WTC11 (cell line): ENCODE measurements around the gene RBCK1. TPM values are rescaled to one million over a fixed set of nuclear protein-coding genes. Genes with fewer than 3 reads are reported as not detected.

Source experiments
- ATAC-seq: fragments of 200-7000 bp; cut with Tn5 transposase; 2 replicates; pipeline ENCODE4 v1.10.0; 2021; ENCODE audit warnings: mild to moderate bottlenecking, moderate library complexity
- CTCF ChIA-PET: fragments of 300-600 bp; sonication (Branson Sonifier 250); formaldehyde crosslinking; loops from one replicate; lab custom pipeline; 2021; ENCODE audit warnings: antibody characterized with exemption; lab: Charles Lee
- POLR2A ChIA-PET: fragments of 350-600 bp; sonication (Branson Sonifier 250); formaldehyde crosslinking; loops from one replicate; lab custom pipeline; 2021; ENCODE audit warnings: antibody characterized with exemption; lab: Charles Lee
- DNase-seq: peaks from one replicate; pipeline ENCODE4 v3.0.0; 2021; ENCODE audit warnings: low spot score
- H3K27ac Mint-ChIP-seq: 2 replicates; pipeline ENCODE4 v1.8.0; 2021; ENCODE audit warnings: mixed read lengths
- H3K27me3 Mint-ChIP-seq: 2 replicates; pipeline ENCODE4 v1.8.0; 2021; ENCODE audit warnings: low read depth, mild to moderate bottlenecking, moderate library complexity, mixed read lengths
- H3K36me3 Mint-ChIP-seq: 2 replicates; pipeline ENCODE4 v1.8.0; 2021; ENCODE audit warnings: mixed read lengths
- H3K4me1 Mint-ChIP-seq: 2 replicates; pipeline ENCODE4 v1.8.0; 2022; ENCODE audit warnings: mixed read lengths
- H3K4me3 Mint-ChIP-seq: 2 replicates; pipeline ENCODE4 v1.8.0; 2021; ENCODE audit warnings: mild to moderate bottlenecking, moderate library complexity, mixed read lengths
- H3K9me3 Mint-ChIP-seq: 2 replicates; pipeline ENCODE4 v1.8.0; 2021; ENCODE audit warnings: mixed read lengths
- ATF1 ChIP-seq: sonication (generic); formaldehyde crosslinking; IDR thresholded peaks from 2 replicates; pipeline ENCODE4 v1.8.1; 2023; ENCODE audit warnings: mild to moderate bottlenecking, moderate library complexity, missing genetic modification reagents
- CREB1 ChIP-seq: sonication (generic); formaldehyde crosslinking; IDR thresholded peaks from 2 replicates; pipeline ENCODE4 v1.8.0; 2023; ENCODE audit warnings: mild to moderate bottlenecking, missing genetic modification reagents
- EMX1 ChIP-seq: fragments of 250-450 bp; sonication (Bioruptor Pico); IDR thresholded peaks from 2 replicates; pipeline ENCODE4 v1.8.0; 2021; ENCODE audit warnings: mild to moderate bottlenecking
- FOXP1 ChIP-seq: sonication (generic); formaldehyde crosslinking; IDR thresholded peaks from 2 replicates; pipeline ENCODE4 v1.8.0; 2022; ENCODE audit warnings: missing genetic modification reagents, mild to moderate bottlenecking, moderate library complexity, borderline replicate concordance
- JUN ChIP-seq: sonication (generic); formaldehyde crosslinking; IDR thresholded peaks from 2 replicates; pipeline ENCODE4 v1.8.0; 2023; ENCODE audit warnings: mild to moderate bottlenecking, missing genetic modification reagents
- OVOL2 ChIP-seq: fragments of 250-450 bp; sonication (Bioruptor Pico); IDR thresholded peaks from 2 replicates; pipeline ENCODE4 v1.9.0; 2021; ENCODE audit warnings: mild to moderate bottlenecking, borderline replicate concordance
- PRRX2 ChIP-seq: fragments of 250-450 bp; sonication (Bioruptor Pico); IDR thresholded peaks from 2 replicates; pipeline ENCODE4 v1.8.0; 2021; ENCODE audit warnings: mild to moderate bottlenecking
- TEAD4 ChIP-seq: sonication (generic); formaldehyde crosslinking; IDR thresholded peaks from 2 replicates; pipeline ENCODE4 v1.8.0; 2022; ENCODE audit warnings: mild to moderate bottlenecking, missing genetic modification reagents
- ZNF219 ChIP-seq: sonication (generic); formaldehyde crosslinking; IDR thresholded peaks from 2 replicates; pipeline ENCODE4 v1.8.0; 2023; ENCODE audit warnings: missing genetic modification reagents, mild to moderate bottlenecking, borderline replicate concordance
- ZNF317 ChIP-seq: sonication (generic); formaldehyde crosslinking; IDR thresholded peaks from 2 replicates; pipeline ENCODE4 v1.8.1; 2023; ENCODE audit warnings: low read depth, mild to moderate bottlenecking, moderate library complexity, missing genetic modification reagents, borderline replicate concordance
- ZNF671 ChIP-seq: fragments of 250-450 bp; sonication (Bioruptor Pico); IDR thresholded peaks from 2 replicates; pipeline ENCODE4 v1.8.0; 2021; ENCODE audit warnings: mild to moderate bottlenecking
- total RNA-seq: library from RNA; stranded (reverse); gene quantifications from 3 replicates; pipeline ENCODE4 v1.2.3, GENCODE V29; 2021
- TF ChIP-seq, protein P1 (sequence below): sonication (generic); formaldehyde crosslinking; IDR thresholded peaks from 2 replicates; pipeline ENCODE4 v1.8.1; 2022; ENCODE audit warnings: mild to moderate bottlenecking, missing genetic modification reagents, moderate library complexity, borderline replicate concordance
- TF ChIP-seq, protein P2 (sequence below): sonication (generic); formaldehyde crosslinking; IDR thresholded peaks from 2 replicates; pipeline ENCODE4 v1.8.0; 2023; ENCODE audit warnings: missing genetic modification reagents, mild to moderate bottlenecking, borderline replicate concordance
- TF ChIP-seq, protein P3 (sequence below): sonication (generic); formaldehyde crosslinking; IDR thresholded peaks from 2 replicates; pipeline ENCODE4 v1.8.1; 2023; ENCODE audit warnings: mild to moderate bottlenecking, missing genetic modification reagents, moderate library complexity
- TF ChIP-seq, protein P4 (sequence below): sonication (generic); formaldehyde crosslinking; IDR thresholded peaks from 2 replicates; pipeline ENCODE4 v1.8.1; 2022; ENCODE audit warnings: low read depth, missing genetic modification reagents, borderline replicate concordance
- TF ChIP-seq, protein P5 (sequence below): sonication (generic); formaldehyde crosslinking; IDR thresholded peaks from 2 replicates; pipeline ENCODE4 v1.8.0; 2023; ENCODE audit warnings: mild to moderate bottlenecking, missing genetic modification reagents
- TF ChIP-seq, protein P6 (sequence below): fragments of 250-450 bp; sonication (Bioruptor Pico); IDR thresholded peaks from 2 replicates; pipeline ENCODE4 v1.9.0; 2021; ENCODE audit warnings: mild to moderate bottlenecking

The RBCK1 gene
- total RNA-seq, 1 experiment from 2014 or later = 75.2 TPM

DNA sequence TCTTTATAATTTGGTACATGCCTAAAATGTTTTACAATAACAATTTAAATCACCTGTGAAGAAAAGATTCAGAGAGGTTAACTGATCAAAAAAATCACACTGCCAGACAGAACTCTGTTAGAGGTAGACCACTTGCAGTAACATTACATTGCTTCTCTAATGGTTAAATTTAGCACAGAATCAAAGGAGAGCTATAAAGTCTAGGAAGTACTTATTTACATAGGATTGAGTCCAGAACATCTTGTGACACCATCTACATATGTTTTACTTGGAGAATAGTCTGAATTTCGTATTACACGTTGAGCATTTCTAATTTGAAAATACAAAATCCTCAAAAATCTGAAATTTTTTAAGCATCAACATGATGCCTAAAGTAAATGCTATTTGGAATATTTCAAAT lies 71.4 kb downstream of the RBCK1 start:
- H3K27ac Mint-ChIP-seq = no peak overlapping the region
- TF ChIP-seq ZNF219 (CRISPR knock-in tag) (no peak), TEAD4 (CRISPR knock-in tag) (no peak), JUN (no peak), FOXP1 (no peak), ZNF317 (CRISPR knock-in tag) (no peak), CREB1 (CRISPR knock-in tag) (no peak), PRRX2 (CRISPR knock-in tag) (no peak)
- TF ChIP-seq, protein P1, sequence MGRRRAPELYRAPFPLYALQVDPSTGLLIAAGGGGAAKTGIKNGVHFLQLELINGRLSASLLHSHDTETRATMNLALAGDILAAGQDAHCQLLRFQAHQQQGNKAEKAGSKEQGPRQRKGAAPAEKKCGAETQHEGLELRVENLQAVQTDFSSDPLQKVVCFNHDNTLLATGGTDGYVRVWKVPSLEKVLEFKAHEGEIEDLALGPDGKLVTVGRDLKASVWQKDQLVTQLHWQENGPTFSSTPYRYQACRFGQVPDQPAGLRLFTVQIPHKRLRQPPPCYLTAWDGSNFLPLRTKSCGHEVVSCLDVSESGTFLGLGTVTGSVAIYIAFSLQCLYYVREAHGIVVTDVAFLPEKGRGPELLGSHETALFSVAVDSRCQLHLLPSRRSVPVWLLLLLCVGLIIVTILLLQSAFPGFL (CRISPR knock-in tag) = no peak
- TF ChIP-seq, protein P2, sequence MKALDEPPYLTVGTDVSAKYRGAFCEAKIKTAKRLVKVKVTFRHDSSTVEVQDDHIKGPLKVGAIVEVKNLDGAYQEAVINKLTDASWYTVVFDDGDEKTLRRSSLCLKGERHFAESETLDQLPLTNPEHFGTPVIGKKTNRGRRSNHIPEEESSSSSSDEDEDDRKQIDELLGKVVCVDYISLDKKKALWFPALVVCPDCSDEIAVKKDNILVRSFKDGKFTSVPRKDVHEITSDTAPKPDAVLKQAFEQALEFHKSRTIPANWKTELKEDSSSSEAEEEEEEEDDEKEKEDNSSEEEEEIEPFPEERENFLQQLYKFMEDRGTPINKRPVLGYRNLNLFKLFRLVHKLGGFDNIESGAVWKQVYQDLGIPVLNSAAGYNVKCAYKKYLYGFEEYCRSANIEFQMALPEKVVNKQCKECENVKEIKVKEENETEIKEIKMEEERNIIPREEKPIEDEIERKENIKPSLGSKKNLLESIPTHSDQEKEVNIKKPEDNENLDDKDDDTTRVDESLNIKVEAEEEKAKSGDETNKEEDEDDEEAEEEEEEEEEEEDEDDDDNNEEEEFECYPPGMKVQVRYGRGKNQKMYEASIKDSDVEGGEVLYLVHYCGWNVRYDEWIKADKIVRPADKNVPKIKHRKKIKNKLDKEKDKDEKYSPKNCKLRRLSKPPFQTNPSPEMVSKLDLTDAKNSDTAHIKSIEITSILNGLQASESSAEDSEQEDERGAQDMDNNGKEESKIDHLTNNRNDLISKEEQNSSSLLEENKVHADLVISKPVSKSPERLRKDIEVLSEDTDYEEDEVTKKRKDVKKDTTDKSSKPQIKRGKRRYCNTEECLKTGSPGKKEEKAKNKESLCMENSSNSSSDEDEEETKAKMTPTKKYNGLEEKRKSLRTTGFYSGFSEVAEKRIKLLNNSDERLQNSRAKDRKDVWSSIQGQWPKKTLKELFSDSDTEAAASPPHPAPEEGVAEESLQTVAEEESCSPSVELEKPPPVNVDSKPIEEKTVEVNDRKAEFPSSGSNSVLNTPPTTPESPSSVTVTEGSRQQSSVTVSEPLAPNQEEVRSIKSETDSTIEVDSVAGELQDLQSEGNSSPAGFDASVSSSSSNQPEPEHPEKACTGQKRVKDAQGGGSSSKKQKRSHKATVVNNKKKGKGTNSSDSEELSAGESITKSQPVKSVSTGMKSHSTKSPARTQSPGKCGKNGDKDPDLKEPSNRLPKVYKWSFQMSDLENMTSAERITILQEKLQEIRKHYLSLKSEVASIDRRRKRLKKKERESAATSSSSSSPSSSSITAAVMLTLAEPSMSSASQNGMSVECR (CRISPR knock-in tag) = no peak
- TF ChIP-seq, protein P3, sequence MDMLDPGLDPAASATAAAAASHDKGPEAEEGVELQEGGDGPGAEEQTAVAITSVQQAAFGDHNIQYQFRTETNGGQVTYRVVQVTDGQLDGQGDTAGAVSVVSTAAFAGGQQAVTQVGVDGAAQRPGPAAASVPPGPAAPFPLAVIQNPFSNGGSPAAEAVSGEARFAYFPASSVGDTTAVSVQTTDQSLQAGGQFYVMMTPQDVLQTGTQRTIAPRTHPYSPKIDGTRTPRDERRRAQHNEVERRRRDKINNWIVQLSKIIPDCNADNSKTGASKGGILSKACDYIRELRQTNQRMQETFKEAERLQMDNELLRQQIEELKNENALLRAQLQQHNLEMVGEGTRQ (CRISPR knock-in tag) = no peak
- TF ChIP-seq, protein P4, sequence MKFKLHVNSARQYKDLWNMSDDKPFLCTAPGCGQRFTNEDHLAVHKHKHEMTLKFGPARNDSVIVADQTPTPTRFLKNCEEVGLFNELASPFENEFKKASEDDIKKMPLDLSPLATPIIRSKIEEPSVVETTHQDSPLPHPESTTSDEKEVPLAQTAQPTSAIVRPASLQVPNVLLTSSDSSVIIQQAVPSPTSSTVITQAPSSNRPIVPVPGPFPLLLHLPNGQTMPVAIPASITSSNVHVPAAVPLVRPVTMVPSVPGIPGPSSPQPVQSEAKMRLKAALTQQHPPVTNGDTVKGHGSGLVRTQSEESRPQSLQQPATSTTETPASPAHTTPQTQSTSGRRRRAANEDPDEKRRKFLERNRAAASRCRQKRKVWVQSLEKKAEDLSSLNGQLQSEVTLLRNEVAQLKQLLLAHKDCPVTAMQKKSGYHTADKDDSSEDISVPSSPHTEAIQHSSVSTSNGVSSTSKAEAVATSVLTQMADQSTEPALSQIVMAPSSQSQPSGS (CRISPR knock-in tag) = no peak
- TF ChIP-seq, protein P5, sequence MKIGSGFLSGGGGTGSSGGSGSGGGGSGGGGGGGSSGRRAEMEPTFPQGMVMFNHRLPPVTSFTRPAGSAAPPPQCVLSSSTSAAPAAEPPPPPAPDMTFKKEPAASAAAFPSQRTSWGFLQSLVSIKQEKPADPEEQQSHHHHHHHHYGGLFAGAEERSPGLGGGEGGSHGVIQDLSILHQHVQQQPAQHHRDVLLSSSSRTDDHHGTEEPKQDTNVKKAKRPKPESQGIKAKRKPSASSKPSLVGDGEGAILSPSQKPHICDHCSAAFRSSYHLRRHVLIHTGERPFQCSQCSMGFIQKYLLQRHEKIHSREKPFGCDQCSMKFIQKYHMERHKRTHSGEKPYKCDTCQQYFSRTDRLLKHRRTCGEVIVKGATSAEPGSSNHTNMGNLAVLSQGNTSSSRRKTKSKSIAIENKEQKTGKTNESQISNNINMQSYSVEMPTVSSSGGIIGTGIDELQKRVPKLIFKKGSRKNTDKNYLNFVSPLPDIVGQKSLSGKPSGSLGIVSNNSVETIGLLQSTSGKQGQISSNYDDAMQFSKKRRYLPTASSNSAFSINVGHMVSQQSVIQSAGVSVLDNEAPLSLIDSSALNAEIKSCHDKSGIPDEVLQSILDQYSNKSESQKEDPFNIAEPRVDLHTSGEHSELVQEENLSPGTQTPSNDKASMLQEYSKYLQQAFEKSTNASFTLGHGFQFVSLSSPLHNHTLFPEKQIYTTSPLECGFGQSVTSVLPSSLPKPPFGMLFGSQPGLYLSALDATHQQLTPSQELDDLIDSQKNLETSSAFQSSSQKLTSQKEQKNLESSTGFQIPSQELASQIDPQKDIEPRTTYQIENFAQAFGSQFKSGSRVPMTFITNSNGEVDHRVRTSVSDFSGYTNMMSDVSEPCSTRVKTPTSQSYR = no peak
- TF ChIP-seq, all 79 proteins: peak for 0
- peaks cover 57% of the 10 kb centered on the region for H3K36me3 Mint-ChIP-seq

DNA sequence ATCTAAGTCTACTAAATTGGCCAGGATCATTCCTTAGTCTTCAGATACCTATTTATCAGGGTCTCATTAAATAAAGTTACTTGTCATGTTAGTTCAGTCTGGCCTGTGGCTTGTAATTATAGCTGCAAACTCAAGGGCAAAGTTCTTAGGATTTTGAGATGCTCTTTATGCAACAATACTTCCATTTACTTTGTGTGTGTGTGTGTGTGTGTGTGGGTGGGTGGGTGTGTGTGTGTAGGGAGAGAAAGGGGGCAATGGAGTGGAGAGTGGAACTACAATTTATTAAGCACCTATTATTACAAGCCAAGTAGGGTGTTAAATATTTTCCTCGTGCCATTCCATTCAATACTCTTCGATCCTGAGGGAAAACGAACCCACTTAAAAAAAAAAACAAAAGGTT lies 71.9 kb downstream of the RBCK1 start:
- Mint-ChIP-seq H3K27ac (no peak overlapping the region), H3K27me3 (no peaks in the 10 kb centered on the region), H3K36me3 (peaks cover 57% of the 10 kb centered on the region), H3K9me3 (no peaks in the 10 kb centered on the region), H3K4me1 (no peaks in the 10 kb centered on the region), H3K4me3 (no peak overlapping the region)
- ATAC-seq (no peak), DNase-seq (no peak)
- ChIA-PET POLR2A (no interaction called here), CTCF (no interaction called here)
- TF ChIP-seq ATF1 (CRISPR knock-in tag) (no peak), EMX1 (CRISPR knock-in tag) (no peak), OVOL2 (no peak), ZNF671 (CRISPR knock-in tag) (no peak)
- TF ChIP-seq, protein P6, sequence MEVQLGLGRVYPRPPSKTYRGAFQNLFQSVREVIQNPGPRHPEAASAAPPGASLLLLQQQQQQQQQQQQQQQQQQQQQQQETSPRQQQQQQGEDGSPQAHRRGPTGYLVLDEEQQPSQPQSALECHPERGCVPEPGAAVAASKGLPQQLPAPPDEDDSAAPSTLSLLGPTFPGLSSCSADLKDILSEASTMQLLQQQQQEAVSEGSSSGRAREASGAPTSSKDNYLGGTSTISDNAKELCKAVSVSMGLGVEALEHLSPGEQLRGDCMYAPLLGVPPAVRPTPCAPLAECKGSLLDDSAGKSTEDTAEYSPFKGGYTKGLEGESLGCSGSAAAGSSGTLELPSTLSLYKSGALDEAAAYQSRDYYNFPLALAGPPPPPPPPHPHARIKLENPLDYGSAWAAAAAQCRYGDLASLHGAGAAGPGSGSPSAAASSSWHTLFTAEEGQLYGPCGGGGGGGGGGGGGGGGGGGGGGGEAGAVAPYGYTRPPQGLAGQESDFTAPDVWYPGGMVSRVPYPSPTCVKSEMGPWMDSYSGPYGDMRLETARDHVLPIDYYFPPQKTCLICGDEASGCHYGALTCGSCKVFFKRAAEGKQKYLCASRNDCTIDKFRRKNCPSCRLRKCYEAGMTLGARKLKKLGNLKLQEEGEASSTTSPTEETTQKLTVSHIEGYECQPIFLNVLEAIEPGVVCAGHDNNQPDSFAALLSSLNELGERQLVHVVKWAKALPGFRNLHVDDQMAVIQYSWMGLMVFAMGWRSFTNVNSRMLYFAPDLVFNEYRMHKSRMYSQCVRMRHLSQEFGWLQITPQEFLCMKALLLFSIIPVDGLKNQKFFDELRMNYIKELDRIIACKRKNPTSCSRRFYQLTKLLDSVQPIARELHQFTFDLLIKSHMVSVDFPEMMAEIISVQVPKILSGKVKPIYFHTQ (CRISPR knock-in tag) = no peak
- TF ChIP-seq, protein P3 (CRISPR knock-in tag) = no peak

More for the DNA sequence above, 71.4 kb downstream of the RBCK1 start:
- ChIA-PET POLR2A (no interaction called here), CTCF (no interaction called here)
- Mint-ChIP-seq H3K4me1 (no peaks in the 10 kb centered on the region), H3K4me3 (no peak overlapping the region), H3K27me3 (no peaks in the 10 kb centered on the region), H3K9me3 (no peaks in the 10 kb centered on the region)
- no peak for DNase-seq
- no peak for ATAC-seq
